GM12878 (cell line): ENCODE measurements around the gene MACROD2. TPM values are rescaled to one million over a fixed set of nuclear protein-coding genes. Genes with fewer than 3 reads are reported as not detected.

Experiments
- ATAC-seq: fragments of 200-7000 bp; cut with Tn5 transposase; 3 replicates; pipeline ENCODE4 v1.9.1; 2020; ENCODE audit warnings: mild to moderate bottlenecking, moderate library complexity
- BruUV-seq: library from RNA; stranded (reverse); fragments of 400-500 nt; replicated peaks from 2 replicates; lab custom pipeline; 2021; lab: Mats Ljungman, UMichigan
- CTCF ChIA-PET: fragments of 300-600 bp; sonication (Branson Sonifier 250); formaldehyde crosslinking; extraction: SDS; loops from one replicate; lab custom pipeline; 2021; ENCODE audit warnings: inconsistent platforms; lab: Yijun Ruan, JAX
- POLR2A ChIA-PET: fragments of 350-600 bp; formaldehyde crosslinking; extraction: SDS; loops from one replicate; lab custom pipeline; 2021; ENCODE audit warnings: inconsistent platforms; lab: Charles Lee
- RAD21 ChIA-PET: fragments of 300-600 bp; sonication (Branson Sonifier 250); formaldehyde crosslinking; loops from one replicate; lab custom pipeline; 2023; ENCODE audit warnings: antibody characterized with exemption; ENCODE audit not compliant: unreplicated experiment; lab: Charles Lee
- SMC1A ChIA-PET: fragments of 300-600 bp; sonication (Branson Sonifier 250); formaldehyde crosslinking; loops from one replicate; lab custom pipeline; 2023; ENCODE audit not compliant: unreplicated experiment, uncharacterized antibody; lab: Charles Lee
- DNase-seq: peaks from one replicate; pipeline ENCODE4 v3.0.0-alpha.2; 2011; ENCODE audit warnings: low read depth, low spot score
- FAIRE-seq: peaks from 3 replicates; lab custom pipeline; 2011; peaks lifted over from hg19 to GRCh38; lab: Jason Lieb, UNC
- H2AFZ ChIP-seq: 2 replicates; pipeline ENCODE4 v1.6.0; 2011; ENCODE audit warnings: low read depth, low read length, control low read depth; ENCODE audit not compliant: control insufficient read depth
- H3K27ac ChIP-seq: 2 replicates; pipeline ENCODE4 v1.5.1; 2011; ENCODE audit warnings: control low read depth; ENCODE audit not compliant: control insufficient read depth, insufficient read depth
- H3K27me3 ChIP-seq, 2 experiments: replicated peaks in 1 of 2; 2 replicates each; pipeline versions ENCODE4 v1.6.0 to v1.6.1; 2011; ENCODE audit warnings: low read length in 1 of 2; ENCODE audit not compliant: control insufficient read depth in 2 of 2, insufficient read depth in 2 of 2
- H3K36me3 ChIP-seq, 2 experiments: 2 replicates each; pipeline ENCODE4 v1.5.1; 2011; ENCODE audit warnings: low read length in 1 of 2; ENCODE audit not compliant: control insufficient read depth in 2 of 2, insufficient read depth in 2 of 2
- H3K4me1 ChIP-seq: 2 replicates; pipeline ENCODE4 v1.6.1; 2011; ENCODE audit warnings: mild to moderate bottlenecking, low read length, moderate library complexity, mixed read lengths; ENCODE audit not compliant: control insufficient read depth, insufficient read depth
- H3K4me2 ChIP-seq: 2 replicates; pipeline ENCODE4 v1.6.0; 2011; ENCODE audit warnings: control low read depth; ENCODE audit not compliant: control insufficient read depth, insufficient read depth
- H3K4me3 ChIP-seq: fragments of 200-600 bp; sonication (generic); 2 replicates; pipeline ENCODE4 v1.5.1; 2016
- H3K79me2 ChIP-seq: 2 replicates; pipeline ENCODE4 v1.6.0; 2011; ENCODE audit warnings: low read length; ENCODE audit not compliant: control insufficient read depth, insufficient read depth
- H3K9ac ChIP-seq: 2 replicates; pipeline ENCODE4 v1.8.0; 2011; ENCODE audit warnings: low read length, control low read depth, mixed read lengths; ENCODE audit not compliant: control insufficient read depth, insufficient read depth
- H3K9me3 ChIP-seq: replicated peaks from 3 replicates; pipeline ENCODE4 v1.5.1; 2011; ENCODE audit warnings: mild to moderate bottlenecking, low read length; ENCODE audit not compliant: control insufficient read depth, insufficient read depth
- H4K20me1 ChIP-seq: 2 replicates; pipeline ENCODE4 v1.6.0; 2011; ENCODE audit not compliant: control insufficient read depth, insufficient read depth
- CHD2 ChIP-seq: IDR thresholded peaks from 2 replicates; pipeline ENCODE4 v1.6.1; 2011; ENCODE audit warnings: low read depth, low read length, improper control_type of control experiment, borderline replicate concordance
- E2F4 ChIP-seq: IDR thresholded peaks from 2 replicates; pipeline ENCODE4 v1.6.1; 2012; ENCODE audit warnings: low read depth, low read length, improper control_type of control experiment
- FOS ChIP-seq: IDR thresholded peaks from 3 replicates; pipeline ENCODE4 v1.6.1; 2011; ENCODE audit warnings: borderline replicate concordance; ENCODE audit not compliant: insufficient read length; ENCODE audit errors: extremely low read depth
- MYB ChIP-seq: fragments of 150-350 bp; IDR thresholded peaks from 2 replicates; pipeline ENCODE4 v1.6.1; 2014; ENCODE audit warnings: mild to moderate bottlenecking, low read depth, low read length, borderline replicate concordance
- NFIC ChIP-seq: IDR thresholded peaks from 2 replicates; pipeline ENCODE4 v1.6.1; 2012; ENCODE audit warnings: low read depth, mild to moderate bottlenecking, inconsistent platforms, low read length, moderate library complexity
- PKNOX1 ChIP-seq: fragments of 450-650 bp; IDR thresholded peaks from 2 replicates; pipeline ENCODE4 v1.6.1; 2016; ENCODE audit warnings: mild to moderate bottlenecking
- RAD21 ChIP-seq: IDR thresholded peaks from 2 replicates; pipeline ENCODE4 v1.6.1; 2011; ENCODE audit warnings: mild to moderate bottlenecking, low read depth, low read length, moderate library complexity; ENCODE audit not compliant: insufficient read depth
- USF1 ChIP-seq: IDR thresholded peaks from 2 replicates; pipeline ENCODE4 v1.6.1; 2011; ENCODE audit warnings: borderline replicate concordance, low read depth, mild to moderate bottlenecking, moderate library complexity, mixed read lengths, low read length; ENCODE audit not compliant: insufficient read depth; ENCODE audit errors: extremely low read length
- ZNF687 ChIP-seq: fragments of 450-650 bp; IDR thresholded peaks from 2 replicates; pipeline ENCODE4 v1.6.1; 2017; ENCODE audit warnings: mild to moderate bottlenecking, moderate library complexity
- WGBS: methylation state at CpG from one replicate; pipeline ENCODE4 v1.1.6; 2016; ENCODE audit warnings: low lambda C conversion rate; ENCODE audit not compliant: insufficient replicate concordance, insufficient coverage; ENCODE audit errors: missing lambda C conversion rate; 5-methylcytosine and 5-hydroxymethylcytosine counted together
- in situ Hi-C: fragments of 300-500 bp; cut with MboI; formaldehyde crosslinking; loops from 9 replicates; pipeline ENCODE4 v1.14.3; 2018; ENCODE audit warnings: mixed read lengths
- intact Hi-C: fragments of 100-400 bp; cut with micrococcal nuclease; formaldehyde crosslinking; loops from one replicate; pipeline ENCODE4 v1.14.2; 2022; ENCODE audit not compliant: unreplicated experiment
- polyA plus RNA-seq, 11 experiments: library from polyadenylated mRNA; depleted of rRNA in 4 of 11; unstranded in 6 of 11; stranded (reverse) in 5 of 11; fragments of >200 nt; fragmentation: Nextera tagmentation in 4 of 11; fragmentation: Illumina TruSeq in 1 of 11; extraction: Ambion mirVana in 4 of 11; extraction: Trizol in 1 of 11; gene quantifications; 1 replicate in 1 of 11; 2 replicates in 10 of 11; pipeline versions ENCODE4 v1.2.1 to v1.2.3, GENCODE V29; 2011 to 2016; ENCODE audit warnings: inconsistent platforms in 2 of 11, missing spikeins in 2 of 11, low read depth in 1 of 11
- total RNA-seq, 4 experiments: library from RNA; depleted of rRNA in 3 of 4; stranded (reverse); fragments of >200 nt in 3 of 4; fragmentation: Illumina TruSeq in 1 of 4; extraction: Trizol in 1 of 4; gene quantifications; 2 replicates each; pipeline versions ENCODE4 v1.2.1 to v1.2.3, GENCODE V29; 2013 to 2021

Gene MACROD2
- total and polyA plus RNA-seq, 10 of the 15 experiments (the other 5 are each of a cell fraction or from before 2014, with no cell fraction given), result 1.1 to 21.5 (median 2.2) TPM

GRCh38 chr20:15242773-15243172 lies 1247.5 kb downstream of the MACROD2 start:
- no peak overlapping the region for H2AFZ ChIP-seq
- no peaks in the 10 kb centered on the region for H3K4me1 ChIP-seq
- ATAC-seq, result no peak
- no peak overlapping the region for H3K27ac ChIP-seq
- no peaks in the 10 kb centered on the region for H4K20me1 ChIP-seq
- no peak for DNase-seq
- no peaks in the 10 kb centered on the region for H3K79me2 ChIP-seq
- RAD21 ChIA-PET, result no interaction called here
- WGBS, result 12% methylated on average over 3 of the region's 3 CpGs
- CTCF ChIA-PET, result no interaction called here
- no peak overlapping the region for H3K4me2 ChIP-seq
- H3K9me3 ChIP-seq, result no peaks in the 10 kb centered on the region
- intact Hi-C loops, result no loop called here
- no peak for FAIRE-seq
- no peak overlapping the region for H3K9ac ChIP-seq
- H3K4me3 ChIP-seq, result no peak overlapping the region
- no peaks in the 10 kb centered on the region for H3K27me3 ChIP-seq
- TF ChIP-seq USF1, result no peak
- TF ChIP-seq RAD21, result no peak
- no peak for TF ChIP-seq ZNF687
- no peak for TF ChIP-seq MYB
- no peak for TF ChIP-seq E2F4
- no peak for TF ChIP-seq FOS
- no peak for TF ChIP-seq NFIC
- TF ChIP-seq PKNOX1, result no peak
- TF ChIP-seq CHD2, result no peak
- SMC1A ChIA-PET, result interaction anchor here (1.0 to 1.2 kb wide), 2 partner anchors 9 to 905 kb away, joined by 3 read pairs; partner anchors contain the start of gene FLRT3
- in situ Hi-C loops, result no loop called here
- no TSS peak for BruUV-seq
- POLR2A ChIA-PET, result no interaction called here
- no peaks in the 10 kb centered on the region for H3K36me3 ChIP-seq
